B cell (primary cell): ENCODE data around the gene SLC26A8.

Experiments
- EZH2 ChIP-seq: IDR thresholded peaks from 2 replicates; pipeline ENCODE4 v1.6.1; 2012; ENCODE audit warnings: borderline replicate concordance, low read depth, mild to moderate bottlenecking, moderate library complexity, low read length; ENCODE audit not compliant: insufficient read depth, poor library complexity, severe bottlenecking
- TF ChIP-seq, protein P1 (sequence below): fragments of 200-600 bp; IDR thresholded peaks from one replicate; pipeline ENCODE4 v1.8.0; 2022; ENCODE audit warnings: antibody characterized with exemption, mild to moderate bottlenecking

DNA sequence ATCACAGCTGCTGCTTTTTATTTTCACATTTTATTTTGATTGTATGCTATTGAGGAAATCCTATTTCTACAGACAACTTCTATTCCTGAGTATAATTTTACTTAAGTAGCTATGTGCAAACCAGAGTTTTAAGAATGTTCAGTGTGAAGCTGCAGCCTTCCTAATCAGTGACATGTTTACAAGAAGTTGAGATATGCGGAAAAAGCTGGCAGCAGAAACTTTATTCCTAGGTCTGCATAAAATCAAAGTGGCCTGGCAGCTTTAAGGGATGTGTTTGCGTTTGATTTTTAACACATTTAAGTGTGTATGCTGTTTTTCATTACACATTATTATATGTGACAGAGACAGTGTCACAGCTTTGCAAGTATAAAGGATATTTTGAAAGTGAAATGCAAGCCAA is 29.4 kb upstream of the SLC26A8 start:
- TF ChIP-seq, protein P1, sequence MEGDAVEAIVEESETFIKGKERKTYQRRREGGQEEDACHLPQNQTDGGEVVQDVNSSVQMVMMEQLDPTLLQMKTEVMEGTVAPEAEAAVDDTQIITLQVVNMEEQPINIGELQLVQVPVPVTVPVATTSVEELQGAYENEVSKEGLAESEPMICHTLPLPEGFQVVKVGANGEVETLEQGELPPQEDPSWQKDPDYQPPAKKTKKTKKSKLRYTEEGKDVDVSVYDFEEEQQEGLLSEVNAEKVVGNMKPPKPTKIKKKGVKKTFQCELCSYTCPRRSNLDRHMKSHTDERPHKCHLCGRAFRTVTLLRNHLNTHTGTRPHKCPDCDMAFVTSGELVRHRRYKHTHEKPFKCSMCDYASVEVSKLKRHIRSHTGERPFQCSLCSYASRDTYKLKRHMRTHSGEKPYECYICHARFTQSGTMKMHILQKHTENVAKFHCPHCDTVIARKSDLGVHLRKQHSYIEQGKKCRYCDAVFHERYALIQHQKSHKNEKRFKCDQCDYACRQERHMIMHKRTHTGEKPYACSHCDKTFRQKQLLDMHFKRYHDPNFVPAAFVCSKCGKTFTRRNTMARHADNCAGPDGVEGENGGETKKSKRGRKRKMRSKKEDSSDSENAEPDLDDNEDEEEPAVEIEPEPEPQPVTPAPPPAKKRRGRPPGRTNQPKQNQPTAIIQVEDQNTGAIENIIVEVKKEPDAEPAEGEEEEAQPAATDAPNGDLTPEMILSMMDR, result no peak
- TF ChIP-seq EZH2, result no peak
